GM21423 (cell line): ENCODE data around the gene RGS14.

Source experiments
- ATAC-seq: cut with Tn5 transposase; IDR thresholded peaks from one replicate; pipeline ENCODE4 v1.9.1; 2021; ENCODE audit warnings: mild to moderate bottlenecking, moderate library complexity; ENCODE audit not compliant: unreplicated experiment

The RGS14 gene

GRCh38 chr5:177376107-177376506 is 18.4 kb downstream of the RGS14 start:
- ATAC-seq, result no peak

DNA sequence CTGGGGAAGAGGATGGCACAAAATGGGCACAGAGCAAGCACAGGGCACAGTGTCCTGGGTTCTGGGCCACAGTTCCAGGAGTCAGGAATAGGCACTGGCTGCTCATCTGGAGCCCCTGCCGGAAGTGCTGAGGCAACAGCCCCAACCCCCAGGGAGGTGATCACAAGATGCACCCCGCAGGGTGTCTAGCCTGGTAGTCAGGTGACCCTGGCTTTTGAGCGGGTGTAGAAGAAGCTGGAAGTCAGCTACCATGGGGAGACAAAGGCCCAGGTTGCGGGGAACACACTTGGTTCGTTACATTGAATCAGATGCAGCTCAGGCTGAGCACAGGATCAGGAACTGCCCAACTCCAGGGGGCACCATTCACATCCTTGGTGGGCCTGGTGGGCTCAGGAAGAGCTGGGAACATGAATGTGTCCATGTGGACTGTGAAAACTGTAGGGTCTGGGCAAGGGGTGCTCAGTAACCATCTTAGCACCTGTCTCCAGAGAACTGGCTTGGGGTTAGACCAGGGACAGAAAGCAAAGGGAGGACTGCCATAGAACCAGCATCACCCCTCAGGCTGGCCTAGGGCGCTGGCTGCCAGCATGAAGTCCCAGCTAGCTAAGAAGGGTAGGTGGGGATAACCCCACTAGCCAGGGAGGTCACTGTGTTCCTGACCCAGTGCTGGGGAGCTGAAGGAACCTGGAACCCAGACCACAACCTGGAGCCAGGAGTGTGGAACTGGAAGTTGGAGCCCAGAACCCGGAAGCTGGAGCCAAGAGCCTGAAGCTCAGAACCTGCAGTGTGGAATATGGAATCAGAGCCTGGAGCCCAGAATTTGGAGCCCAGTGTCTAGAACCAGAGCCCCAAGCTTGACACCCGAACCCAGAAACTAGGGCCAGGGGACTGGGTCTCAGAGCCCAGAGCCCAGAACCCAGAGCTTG is 20.4 kb downstream of the RGS14 start:
- no peak for ATAC-seq

GRCh38 chr5:177378884-177379883 is 21.5 kb downstream of the RGS14 start:
- peak; percentile 57 for ATAC-seq

GRCh38 chr5:177380805-177381126 is 23.0 kb downstream of the RGS14 start:
- ATAC-seq, result no peak

GRCh38 chr5:177382423-177383029 is 24.8 kb downstream of the RGS14 start:
- no peak for ATAC-seq

DNA sequence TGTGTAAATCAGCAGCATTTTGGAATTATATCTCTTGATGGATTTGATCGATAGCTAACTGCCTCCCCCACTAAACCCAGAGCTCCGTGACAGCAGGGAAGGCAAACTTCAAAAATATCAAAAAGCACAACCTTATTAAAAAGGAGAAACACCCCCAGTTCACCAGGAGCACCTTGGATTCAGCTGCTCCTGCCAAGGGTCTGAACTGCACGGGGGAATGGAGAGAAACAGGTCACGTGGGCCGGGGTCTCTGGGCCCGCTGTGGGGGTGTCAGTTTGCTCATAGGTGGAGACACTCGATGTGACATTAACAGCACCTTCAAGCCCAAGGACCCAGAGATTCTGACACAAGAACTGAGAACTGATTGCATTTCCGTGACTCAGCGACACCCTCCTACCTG is 25.5 kb downstream of the RGS14 start:
- no peak for ATAC-seq

- no peak for ATAC-seq
Measured at GRCh38 chr5:177384134-177384533, 26.4 kb downstream of the RGS14 start, which contains the start of gene SLC34A1. SLC34A1 (plus strand) TSS chr5:177384434; CDS start chr5:177385742, 1,308 bp downstream.

- ATAC-seq, result no peak
Measured at GRCh38 chr5:177385720-177386119, 28.0 kb downstream of the RGS14 start.

DNA sequence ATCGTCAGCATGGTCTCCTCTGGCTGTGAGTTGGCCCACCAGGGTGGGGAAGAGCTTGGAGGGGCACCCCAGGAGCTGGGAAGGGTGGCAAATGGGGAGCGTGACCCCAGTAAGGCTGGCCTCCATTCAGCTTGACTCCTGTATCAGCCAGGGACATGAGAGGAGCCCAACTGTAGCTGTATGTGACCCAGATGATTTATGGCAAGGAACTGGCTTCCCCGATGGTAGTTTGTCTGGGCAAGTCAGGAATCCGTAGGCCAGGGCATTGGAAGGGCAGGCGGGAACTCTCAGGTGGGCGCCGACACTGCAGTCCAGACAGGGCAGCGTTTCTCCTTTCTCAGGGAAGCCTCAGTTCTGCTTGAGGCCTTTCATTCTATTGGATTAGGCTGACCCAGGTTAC is 28.8 kb downstream of the RGS14 start:
- ATAC-seq, result no peak

- no peak for ATAC-seq
Measured at GRCh38 chr5:177387405-177387804, 29.7 kb downstream of the RGS14 start.

GRCh38 chr5:177388521-177389052 is 30.9 kb downstream of the RGS14 start:
- ATAC-seq, result no peak

DNA sequence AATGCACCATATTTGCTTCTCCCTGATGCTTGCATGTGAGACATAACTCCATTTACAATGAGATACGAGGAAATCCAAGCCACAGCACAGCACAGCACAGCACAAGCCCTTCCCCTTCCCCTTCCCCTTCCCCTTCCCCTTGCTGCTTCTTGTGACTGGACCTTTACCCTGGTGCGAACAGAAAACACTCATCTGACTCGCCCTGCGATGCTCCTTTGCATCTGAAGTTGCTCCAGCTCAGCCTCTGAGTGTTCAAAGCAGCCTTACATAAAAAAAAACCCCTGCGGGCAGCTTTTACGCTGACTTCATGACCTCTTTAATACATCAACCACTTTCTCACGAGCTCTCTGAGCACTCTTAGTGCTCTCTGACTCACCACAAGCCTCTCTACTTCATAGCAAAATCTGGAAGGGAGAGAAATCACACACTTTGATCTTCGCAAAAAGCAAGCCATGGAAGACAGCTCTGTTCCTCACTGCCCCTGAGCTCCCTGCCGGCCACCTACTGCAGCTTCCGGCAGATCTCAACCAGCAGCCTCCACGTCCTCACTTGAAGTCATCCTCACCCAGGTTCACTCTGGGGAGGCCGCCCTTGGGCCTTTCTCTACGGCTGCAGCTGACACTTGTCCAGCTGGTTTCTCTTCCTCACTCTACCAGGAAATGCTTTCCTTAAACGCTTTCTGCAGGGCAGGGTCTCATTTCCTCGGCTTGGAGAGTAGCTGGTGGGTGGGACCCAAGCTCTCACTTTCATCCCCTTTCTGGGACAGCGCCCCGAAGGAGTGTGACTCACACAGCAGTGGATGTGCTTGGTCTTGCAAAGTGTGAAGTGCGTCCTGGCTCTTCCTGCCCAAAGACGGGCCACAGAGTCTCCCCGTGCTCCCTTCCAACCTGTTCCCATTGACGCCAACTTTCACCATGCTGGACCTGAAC is 31.8 kb downstream of the RGS14 start:
- ATAC-seq, result no peak

- peak; percentile 63 for ATAC-seq
Measured at GRCh38 chr5:177390363-177391300, 32.9 kb downstream of the RGS14 start.

DNA sequence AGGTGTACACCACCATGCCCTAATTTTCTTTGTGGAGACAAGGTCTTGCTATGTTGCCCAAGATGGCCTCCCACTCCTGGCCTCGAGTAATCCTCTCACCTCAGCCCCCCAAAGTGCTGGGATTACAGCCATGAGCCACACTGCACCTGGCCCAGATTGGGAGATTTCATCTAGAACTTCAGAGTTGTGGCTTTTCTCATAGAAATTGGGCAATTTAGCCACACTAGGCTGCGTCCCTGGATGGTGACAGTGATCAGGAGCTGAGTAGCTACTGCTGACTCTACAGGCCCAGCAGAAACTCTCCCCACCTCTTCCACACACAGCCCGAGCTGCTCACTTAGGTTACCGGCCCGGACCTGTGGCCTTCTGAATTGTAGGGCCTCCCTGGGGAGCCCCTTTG is 35.0 kb downstream of the RGS14 start:
- ATAC-seq, result no peak

- ATAC-seq, result no peak
Measured at GRCh38 chr5:177393206-177393765, 35.6 kb downstream of the RGS14 start.

GRCh38 chr5:177393990-177394389 is 36.3 kb downstream of the RGS14 start:
- ATAC-seq, result no peak

DNA sequence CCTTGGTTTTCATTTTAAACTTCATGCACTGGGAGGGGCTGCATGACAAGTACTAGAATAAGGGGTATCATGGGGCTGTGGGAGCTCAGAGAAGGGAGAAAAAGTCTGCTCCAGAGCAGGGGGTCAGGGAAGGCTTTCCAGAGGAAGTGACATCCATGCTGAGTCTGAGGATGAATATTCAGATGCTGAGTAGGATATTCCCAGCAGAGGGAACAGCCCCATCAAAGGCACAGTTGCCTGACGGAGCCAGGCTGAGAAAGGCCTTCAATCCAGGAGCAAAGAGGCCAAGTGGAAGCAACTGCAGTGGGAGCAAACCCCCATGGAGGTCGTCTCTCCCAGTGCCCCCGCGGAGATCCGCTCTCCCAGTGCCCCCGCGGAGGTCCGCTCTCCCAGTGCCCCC is 38.4 kb downstream of the RGS14 start:
- no peak for ATAC-seq

- ATAC-seq, result no peak
Measured at GRCh38 chr5:177396807-177397206, 39.1 kb downstream of the RGS14 start.
